SH-SY5Y (cell line): ENCODE results near the gene ANKLE2.

Source experiments
- GATA2 ChIP-seq: IDR thresholded peaks from 2 replicates; pipeline ENCODE4 v1.6.1; 2011; ENCODE audit warnings: mild to moderate bottlenecking, low read depth, low read length
- GATA3 ChIP-seq: IDR thresholded peaks from 2 replicates; pipeline ENCODE4 v1.6.1; 2011; ENCODE audit warnings: low read depth, mild to moderate bottlenecking, low read length, moderate library complexity

- TF ChIP-seq GATA2 (no peak), GATA3 (no peak)
These were observed 24.6 kb upstream of the ANKLE2 start for GRCh38 chr12:132786192-132786591.
